ENCODE measurements around the gene UNC13C. TPM values are rescaled to one million over a fixed set of nuclear protein-coding genes. Genes with fewer than 3 reads are reported as not detected.

Gene UNC13C
- total RNA-seq, 1 donor from 2014 or later, result 0.26 TPM

DNA sequence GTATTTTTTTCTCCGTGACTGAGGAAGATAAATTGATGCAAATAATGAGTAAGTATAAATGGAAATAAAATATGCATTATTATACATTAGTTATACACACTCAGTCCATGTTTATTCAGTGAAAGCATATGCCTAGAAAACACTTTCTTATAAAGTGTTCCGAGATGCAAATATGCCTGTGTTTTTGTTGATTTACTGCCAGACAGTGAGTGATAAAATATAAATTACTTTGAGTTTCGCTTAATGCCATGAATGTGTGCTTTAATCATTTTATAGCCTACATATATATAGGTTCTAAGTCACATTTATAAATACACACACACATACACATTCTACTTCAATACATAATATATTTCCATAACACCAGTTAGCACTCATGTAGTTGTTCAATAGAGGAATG lies 569.2 kb downstream of the UNC13C start:
- Histone ChIP-seq H3K27me3 (ENCODE audit: control insufficient read depth, insufficient read depth, low read length) (no peaks in the 10 kb centered on the region), H3K36me3 (ENCODE audit: control insufficient read depth, insufficient read depth, low read length) (no peaks in the 10 kb centered on the region), H3K4me3 (ENCODE audit: low read depth, low read length) (no peak overlapping the region)
- no peak for FAIRE-seq
- TF ChIP-seq, protein P1, sequence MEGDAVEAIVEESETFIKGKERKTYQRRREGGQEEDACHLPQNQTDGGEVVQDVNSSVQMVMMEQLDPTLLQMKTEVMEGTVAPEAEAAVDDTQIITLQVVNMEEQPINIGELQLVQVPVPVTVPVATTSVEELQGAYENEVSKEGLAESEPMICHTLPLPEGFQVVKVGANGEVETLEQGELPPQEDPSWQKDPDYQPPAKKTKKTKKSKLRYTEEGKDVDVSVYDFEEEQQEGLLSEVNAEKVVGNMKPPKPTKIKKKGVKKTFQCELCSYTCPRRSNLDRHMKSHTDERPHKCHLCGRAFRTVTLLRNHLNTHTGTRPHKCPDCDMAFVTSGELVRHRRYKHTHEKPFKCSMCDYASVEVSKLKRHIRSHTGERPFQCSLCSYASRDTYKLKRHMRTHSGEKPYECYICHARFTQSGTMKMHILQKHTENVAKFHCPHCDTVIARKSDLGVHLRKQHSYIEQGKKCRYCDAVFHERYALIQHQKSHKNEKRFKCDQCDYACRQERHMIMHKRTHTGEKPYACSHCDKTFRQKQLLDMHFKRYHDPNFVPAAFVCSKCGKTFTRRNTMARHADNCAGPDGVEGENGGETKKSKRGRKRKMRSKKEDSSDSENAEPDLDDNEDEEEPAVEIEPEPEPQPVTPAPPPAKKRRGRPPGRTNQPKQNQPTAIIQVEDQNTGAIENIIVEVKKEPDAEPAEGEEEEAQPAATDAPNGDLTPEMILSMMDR (IDR thresholded peaks at IDR 0.05; ENCODE audit: insufficient read depth, low read length, severe bottlenecking), result no peak
- DNase-seq (ENCODE audit: low read depth), result no peak

DNA sequence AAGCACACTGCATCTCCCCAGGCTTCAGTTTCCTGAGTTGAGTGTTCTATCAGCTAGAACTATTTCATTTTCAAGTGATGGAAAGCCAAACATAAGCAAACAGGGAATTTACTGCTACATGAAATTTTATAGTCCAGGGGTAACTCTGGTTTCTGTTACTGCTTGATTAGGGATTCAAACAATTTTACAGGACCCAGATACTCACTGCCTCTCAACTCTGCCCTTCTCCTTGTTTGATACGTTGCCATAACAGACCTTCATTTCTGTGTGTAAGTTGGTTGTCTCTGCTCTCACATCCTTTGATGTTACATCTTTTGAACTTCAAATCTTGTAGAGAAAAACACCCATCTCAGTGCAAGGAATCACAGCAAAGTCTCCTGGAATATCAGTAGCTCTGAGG lies 572.7 kb downstream of the UNC13C start:
- Histone ChIP-seq H3K4me3 (ENCODE audit: low read depth, low read length) (no peak overlapping the region), H3K36me3 (ENCODE audit: control insufficient read depth, insufficient read depth, low read length) (no peaks in the 10 kb centered on the region), H3K27me3 (ENCODE audit: control insufficient read depth, insufficient read depth, low read length) (no peaks in the 10 kb centered on the region)
- DNase-seq (ENCODE audit: low read depth) (no peak), FAIRE-seq (no peak)
- TF ChIP-seq, protein P1 (IDR thresholded peaks at IDR 0.05; ENCODE audit: insufficient read depth, low read length, severe bottlenecking), result no peak

DNA sequence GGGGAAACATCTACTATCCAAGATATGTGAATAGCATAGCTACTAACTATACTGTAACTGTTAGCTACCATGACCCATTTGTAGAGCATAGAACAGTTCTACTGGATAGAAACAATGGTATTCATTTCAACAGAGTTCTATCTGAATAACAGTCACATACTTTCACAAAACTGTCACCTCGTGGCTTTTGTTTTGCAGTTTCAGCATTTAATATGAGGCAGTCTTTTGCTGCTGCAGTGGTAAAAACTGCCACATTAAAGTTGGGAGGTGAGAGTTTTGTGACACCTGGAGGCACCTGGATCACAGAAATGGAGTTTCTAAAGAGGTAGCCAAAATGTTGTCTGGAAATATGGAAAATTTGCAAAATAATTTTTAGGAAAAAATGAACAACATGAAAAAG lies 578.0 kb downstream of the UNC13C start:
- Histone ChIP-seq H3K27me3 (ENCODE audit: control insufficient read depth, insufficient read depth, low read length) (no peaks in the 10 kb centered on the region), H3K4me3 (ENCODE audit: low read depth, low read length) (no peak overlapping the region), H3K36me3 (ENCODE audit: control insufficient read depth, insufficient read depth, low read length) (no peaks in the 10 kb centered on the region)
- TF ChIP-seq, protein P1 (IDR thresholded peaks at IDR 0.05; ENCODE audit: insufficient read depth, low read length, severe bottlenecking), result no peak
- DNase-seq (ENCODE audit: low read depth), result no peak
- no peak for FAIRE-seq

DNA sequence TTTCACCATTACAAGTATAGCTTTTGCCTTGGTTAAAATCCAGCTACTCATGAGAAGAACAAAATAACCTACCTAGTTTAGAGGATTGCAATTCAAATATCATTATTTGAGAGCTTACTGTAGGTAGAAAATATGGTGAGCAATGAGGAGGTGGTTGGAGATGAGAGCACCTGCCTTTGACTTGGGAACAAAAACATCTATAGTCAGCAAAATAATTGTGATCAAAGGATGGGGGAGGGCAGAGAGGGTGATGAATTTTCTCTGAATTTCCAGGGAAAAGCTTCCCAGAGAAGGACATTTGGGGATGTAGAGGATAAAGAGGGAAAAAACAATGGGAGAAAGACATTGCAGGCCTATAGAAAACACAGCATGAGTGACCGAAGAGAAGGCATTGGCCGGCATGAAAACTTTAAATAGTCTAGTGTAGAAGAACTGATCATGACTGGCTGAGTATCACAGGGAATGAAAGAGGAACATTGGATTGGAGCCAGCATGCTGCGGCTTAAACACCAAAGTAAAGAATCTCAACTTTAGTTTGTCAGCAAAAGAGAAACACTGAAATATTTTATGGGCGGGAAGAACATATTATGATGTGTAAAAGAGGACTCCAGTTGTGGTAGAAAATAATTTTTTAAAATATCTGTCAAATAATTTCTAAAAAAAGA lies 581.3 kb downstream of the UNC13C start:
- Histone ChIP-seq H3K27me3 (ENCODE audit: control insufficient read depth, insufficient read depth, low read length) (no peaks in the 10 kb centered on the region), H3K4me3 (ENCODE audit: low read depth, low read length) (no peak overlapping the region), H3K36me3 (ENCODE audit: control insufficient read depth, insufficient read depth, low read length) (no peaks in the 10 kb centered on the region)
- TF ChIP-seq, protein P1 (IDR thresholded peaks at IDR 0.05; ENCODE audit: insufficient read depth, low read length, severe bottlenecking), result no peak
- DNase-seq (ENCODE audit: low read depth) (no peak), FAIRE-seq (no peak)

DNA sequence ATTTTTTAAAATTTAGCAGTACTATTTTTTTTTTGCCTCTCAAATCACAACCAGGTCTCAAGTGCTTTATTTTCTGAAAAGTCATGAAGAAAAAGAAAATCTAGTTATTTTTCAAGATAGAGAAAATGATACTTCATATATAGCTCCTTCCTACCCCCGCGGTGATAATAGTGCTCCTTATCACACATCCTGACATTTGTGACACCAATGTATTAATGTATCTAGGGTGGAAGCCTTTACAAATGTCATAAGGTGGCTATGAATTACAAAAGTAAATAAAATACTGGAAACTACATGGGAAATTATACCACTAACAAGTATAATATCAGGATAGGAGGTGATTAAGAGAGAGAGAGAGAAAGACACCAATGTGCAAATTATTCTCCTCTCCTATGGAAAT lies 582.2 kb downstream of the UNC13C start:
- Histone ChIP-seq H3K4me3 (ENCODE audit: low read depth, low read length) (no peak overlapping the region), H3K36me3 (ENCODE audit: control insufficient read depth, insufficient read depth, low read length) (no peaks in the 10 kb centered on the region), H3K27me3 (ENCODE audit: control insufficient read depth, insufficient read depth, low read length) (no peaks in the 10 kb centered on the region)
- no peak for FAIRE-seq
- no peak for DNase-seq (ENCODE audit: low read depth)
- TF ChIP-seq, protein P1 (IDR thresholded peaks at IDR 0.05; ENCODE audit: insufficient read depth, low read length, severe bottlenecking), result no peak

DNA sequence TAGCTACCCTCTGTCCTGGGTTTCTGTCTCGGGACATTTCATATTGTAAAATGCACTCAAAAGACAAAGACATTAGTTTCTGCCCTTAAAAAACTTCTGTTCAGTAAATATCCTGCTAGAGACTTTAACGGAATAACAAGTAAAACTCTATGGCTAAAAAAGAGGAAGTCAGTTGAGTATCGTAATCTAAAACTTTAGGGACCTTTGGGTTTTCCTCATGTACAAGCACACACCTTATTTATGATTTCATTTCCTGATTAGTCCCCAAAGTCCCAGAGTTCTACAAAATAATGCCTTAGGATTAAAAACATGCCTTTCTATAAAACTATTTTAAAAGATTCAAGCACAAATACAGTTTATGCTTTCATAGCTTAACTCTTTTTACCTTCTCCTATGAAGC lies 585.9 kb downstream of the UNC13C start:
- Histone ChIP-seq H3K4me3 (ENCODE audit: low read depth, low read length) (no peak overlapping the region), H3K36me3 (ENCODE audit: control insufficient read depth, insufficient read depth, low read length) (no peaks in the 10 kb centered on the region), H3K27me3 (ENCODE audit: control insufficient read depth, insufficient read depth, low read length) (no peaks in the 10 kb centered on the region)
- DNase-seq (ENCODE audit: low read depth) (no peak), FAIRE-seq (no peak)
- TF ChIP-seq, protein P1 (IDR thresholded peaks at IDR 0.05; ENCODE audit: insufficient read depth, low read length, severe bottlenecking), result no peak
